ENCODE data around the gene ANKRD31. TPM values are rescaled to one million over a fixed set of nuclear protein-coding genes. Genes with fewer than 3 reads are reported as not detected.

The ANKRD31 gene
- total RNA-seq, 1 experiment from 2014 or later: 0.15 TPM

DNA sequence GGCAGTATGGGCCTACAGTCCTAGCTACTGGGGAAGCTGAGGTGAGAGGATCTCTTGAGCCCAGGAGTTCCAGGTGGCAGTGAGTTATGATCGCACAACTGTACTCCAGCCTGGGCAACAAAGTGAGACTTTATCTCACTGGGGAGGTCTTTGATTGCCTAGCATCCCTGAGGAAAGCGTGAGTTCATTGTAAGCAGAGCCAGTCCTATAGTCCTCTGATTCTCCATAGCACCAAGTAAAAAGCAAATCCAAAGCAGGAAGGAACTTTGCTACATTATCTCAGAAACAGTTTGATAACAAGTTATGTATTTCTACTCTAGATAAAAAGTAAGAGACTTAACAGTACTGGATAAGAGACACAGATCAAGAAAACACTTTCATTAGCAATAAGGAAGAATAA, 37.6 kb downstream of the ANKRD31 start:
- ChIA-PET POLR2A (ENCODE audit: low non-redundant PET) (no interaction called here), CTCF (no interaction called here)
- no peaks in the 10 kb centered on the region for H3K27me3 ChIP-seq (replicated peaks; ENCODE audit: insufficient read depth, low read depth, low read length, poor library complexity)
- no peaks in the 10 kb centered on the region for H3K4me1 ChIP-seq (ENCODE audit: insufficient read depth, low read length, poor library complexity, severe bottlenecking)
- intact Hi-C loops (cut with micrococcal nuclease; ENCODE audit: unreplicated experiment): no loop called here
- TF ChIP-seq, protein P1, sequence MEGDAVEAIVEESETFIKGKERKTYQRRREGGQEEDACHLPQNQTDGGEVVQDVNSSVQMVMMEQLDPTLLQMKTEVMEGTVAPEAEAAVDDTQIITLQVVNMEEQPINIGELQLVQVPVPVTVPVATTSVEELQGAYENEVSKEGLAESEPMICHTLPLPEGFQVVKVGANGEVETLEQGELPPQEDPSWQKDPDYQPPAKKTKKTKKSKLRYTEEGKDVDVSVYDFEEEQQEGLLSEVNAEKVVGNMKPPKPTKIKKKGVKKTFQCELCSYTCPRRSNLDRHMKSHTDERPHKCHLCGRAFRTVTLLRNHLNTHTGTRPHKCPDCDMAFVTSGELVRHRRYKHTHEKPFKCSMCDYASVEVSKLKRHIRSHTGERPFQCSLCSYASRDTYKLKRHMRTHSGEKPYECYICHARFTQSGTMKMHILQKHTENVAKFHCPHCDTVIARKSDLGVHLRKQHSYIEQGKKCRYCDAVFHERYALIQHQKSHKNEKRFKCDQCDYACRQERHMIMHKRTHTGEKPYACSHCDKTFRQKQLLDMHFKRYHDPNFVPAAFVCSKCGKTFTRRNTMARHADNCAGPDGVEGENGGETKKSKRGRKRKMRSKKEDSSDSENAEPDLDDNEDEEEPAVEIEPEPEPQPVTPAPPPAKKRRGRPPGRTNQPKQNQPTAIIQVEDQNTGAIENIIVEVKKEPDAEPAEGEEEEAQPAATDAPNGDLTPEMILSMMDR (conservative IDR thresholded peaks at IDR 0.05; ENCODE audit: low read depth, low read length): no peak
- TF ChIP-seq EZH2 (IDR thresholded peaks at IDR 0.05; ENCODE audit: borderline replicate concordance, low read depth, low read length, poor library complexity, severe bottlenecking): no peak
- no peak overlapping the region for H3K4me3 ChIP-seq (ENCODE audit: low read depth, low read length, poor library complexity, severe bottlenecking)
- BruUV-seq (replicated peaks): no TSS peak
- H3K36me3 ChIP-seq (ENCODE audit: insufficient read depth, low read length, poor library complexity, severe bottlenecking): no peaks in the 10 kb centered on the region
- H3K9me3 ChIP-seq (ENCODE audit: low read depth, low read length, poor library complexity, severe bottlenecking): no peaks in the 10 kb centered on the region
- DNase-seq (ENCODE audit: low spot score): no peak
- no peak overlapping the region for H3K27ac ChIP-seq (ENCODE audit: low read depth, low read length, poor library complexity, severe bottlenecking)

GRCh38 chr5:75197745-75198144, 38.9 kb downstream of the ANKRD31 start:
- Histone ChIP-seq H3K4me1 (ENCODE audit: insufficient read depth, low read length, poor library complexity, severe bottlenecking) (no peaks in the 10 kb centered on the region), H3K27ac (ENCODE audit: low read depth, low read length, poor library complexity, severe bottlenecking) (no peak overlapping the region), H3K36me3 (ENCODE audit: insufficient read depth, low read length, poor library complexity, severe bottlenecking) (no peaks in the 10 kb centered on the region), H3K4me3 (ENCODE audit: low read depth, low read length, poor library complexity, severe bottlenecking) (no peak overlapping the region), H3K9me3 (ENCODE audit: low read depth, low read length, poor library complexity, severe bottlenecking) (no peaks in the 10 kb centered on the region), H3K27me3 (replicated peaks; ENCODE audit: insufficient read depth, low read depth, low read length, poor library complexity) (peaks cover 8% of the 10 kb centered on the region)
- no peak for DNase-seq (ENCODE audit: low spot score)
- no peak for TF ChIP-seq EZH2 (IDR thresholded peaks at IDR 0.05; ENCODE audit: borderline replicate concordance, low read depth, low read length, poor library complexity, severe bottlenecking)
- TF ChIP-seq, protein P1 (conservative IDR thresholded peaks at IDR 0.05; ENCODE audit: low read depth, low read length): no peak
- BruUV-seq (replicated peaks): no TSS peak
- POLR2A ChIA-PET (ENCODE audit: low non-redundant PET): no interaction called here
- intact Hi-C loops (cut with micrococcal nuclease; ENCODE audit: unreplicated experiment): no loop called here
- CTCF ChIA-PET: no interaction called here

GRCh38 chr5:75192804-75193203, 43.9 kb downstream of the ANKRD31 start:
- CTCF ChIA-PET: no interaction called here
- DNase-seq (ENCODE audit: low spot score): no peak
- POLR2A ChIA-PET (ENCODE audit: low non-redundant PET): no interaction called here
- BruUV-seq (replicated peaks): no TSS peak
- Histone ChIP-seq H3K27me3 (replicated peaks; ENCODE audit: insufficient read depth, low read depth, low read length, poor library complexity) (peaks cover 25% of the 10 kb centered on the region), H3K27ac (ENCODE audit: low read depth, low read length, poor library complexity, severe bottlenecking) (no peak overlapping the region), H3K4me3 (ENCODE audit: low read depth, low read length, poor library complexity, severe bottlenecking) (no peak overlapping the region), H3K9me3 (ENCODE audit: low read depth, low read length, poor library complexity, severe bottlenecking) (no peaks in the 10 kb centered on the region), H3K4me1 (ENCODE audit: insufficient read depth, low read length, poor library complexity, severe bottlenecking) (no peaks in the 10 kb centered on the region), H3K36me3 (ENCODE audit: insufficient read depth, low read length, poor library complexity, severe bottlenecking) (no peaks in the 10 kb centered on the region)
- TF ChIP-seq EZH2 (IDR thresholded peaks at IDR 0.05; ENCODE audit: borderline replicate concordance, low read depth, low read length, poor library complexity, severe bottlenecking): no peak
- TF ChIP-seq, protein P1 (conservative IDR thresholded peaks at IDR 0.05; ENCODE audit: low read depth, low read length): no peak
- intact Hi-C loops (cut with micrococcal nuclease; ENCODE audit: unreplicated experiment): no loop called here

All from A673 (cell line).